HG03175 (cell line): ENCODE measurements around the gene MANSC4.

Experiments used
- ATAC-seq: cut with Tn5 transposase; IDR thresholded peaks from one replicate; pipeline ENCODE4 v1.9.1; 2021; ENCODE audit warnings: mild to moderate bottlenecking, moderate library complexity; ENCODE audit not compliant: unreplicated experiment

The MANSC4 gene

GRCh38 chr12:27779920-27780611 is at the start of gene MANSC4, which contains the start of gene KLHL42:
MANSC4 (minus strand) TSS chr12:27780236; CDS start chr12:27771276, 8,960 bp downstream.
KLHL42 (plus strand) TSS chr12:27780233; CDS start chr12:27780331, 98 bp downstream.
- peak; percentile 85 for ATAC-seq

GRCh38 chr12:27828196-27828595 is 48.2 kb upstream of the MANSC4 start:
- ATAC-seq: no peak

GRCh38 chr12:27826076-27826475 is 46.0 kb upstream of the MANSC4 start:
- ATAC-seq: no peak

GRCh38 chr12:27824126-27824842 is 44.2 kb upstream of the MANSC4 start:
- peak; percentile 58 for ATAC-seq

- ATAC-seq: no peak
Observed at GRCh38 chr12:27823038-27823437, 43.0 kb upstream of the MANSC4 start.

- ATAC-seq: peak; percentile 74
Observed at GRCh38 chr12:27822076-27822712, 42.2 kb upstream of the MANSC4 start.

- ATAC-seq: no peak
Observed at GRCh38 chr12:27821259-27821973, 41.4 kb upstream of the MANSC4 start.

- ATAC-seq: no peak
Observed at GRCh38 chr12:27820564-27820963, 40.5 kb upstream of the MANSC4 start.

GRCh38 chr12:27818401-27818918 is 38.4 kb upstream of the MANSC4 start:
- no peak for ATAC-seq

- ATAC-seq: no peak
Observed at GRCh38 chr12:27817766-27818165, 37.7 kb upstream of the MANSC4 start.

GRCh38 chr12:27814851-27815591 is 35.0 kb upstream of the MANSC4 start:
- ATAC-seq: no peak

- ATAC-seq: no peak
Observed at GRCh38 chr12:27814411-27814810, 34.4 kb upstream of the MANSC4 start.

- ATAC-seq: no peak
Observed at GRCh38 chr12:27812502-27812901, 32.5 kb upstream of the MANSC4 start.

GRCh38 chr12:27810756-27811155 is 30.7 kb upstream of the MANSC4 start:
- no peak for ATAC-seq

- ATAC-seq: no peak
Observed at GRCh38 chr12:27808841-27809240, 28.8 kb upstream of the MANSC4 start.

GRCh38 chr12:27807063-27807703 is 27.1 kb upstream of the MANSC4 start:
- no peak for ATAC-seq

GRCh38 chr12:27806259-27806658 is 26.2 kb upstream of the MANSC4 start:
- no peak for ATAC-seq

- no peak for ATAC-seq
Observed at GRCh38 chr12:27805238-27805637, 25.2 kb upstream of the MANSC4 start.

GRCh38 chr12:27802936-27803335 is 22.9 kb upstream of the MANSC4 start:
- no peak for ATAC-seq

GRCh38 chr12:27802511-27802910 is 22.5 kb upstream of the MANSC4 start:
- no peak for ATAC-seq
